Stimulated activated CD8-positive, alpha-beta memory T cell treated with anti-CD3 and anti-CD28 coated beads, Interleukin-7, amount 100 ng/mL, for 4 hours (primary cell): ENCODE data around the gene DNAL1.
"Not testable (repeated sequence)": the region's sequence is repeated elsewhere in the genome, so short reads cannot be mapped to it uniquely, and the experiment has no call there.

Experiments used
- DNase-seq, 2 donors: peaks; one replicate each; pipeline ENCODE4 v3.0.0-alpha.2; 2020; ENCODE audit warnings: low read depth in 2 of 2

The DNAL1 gene

DNA sequence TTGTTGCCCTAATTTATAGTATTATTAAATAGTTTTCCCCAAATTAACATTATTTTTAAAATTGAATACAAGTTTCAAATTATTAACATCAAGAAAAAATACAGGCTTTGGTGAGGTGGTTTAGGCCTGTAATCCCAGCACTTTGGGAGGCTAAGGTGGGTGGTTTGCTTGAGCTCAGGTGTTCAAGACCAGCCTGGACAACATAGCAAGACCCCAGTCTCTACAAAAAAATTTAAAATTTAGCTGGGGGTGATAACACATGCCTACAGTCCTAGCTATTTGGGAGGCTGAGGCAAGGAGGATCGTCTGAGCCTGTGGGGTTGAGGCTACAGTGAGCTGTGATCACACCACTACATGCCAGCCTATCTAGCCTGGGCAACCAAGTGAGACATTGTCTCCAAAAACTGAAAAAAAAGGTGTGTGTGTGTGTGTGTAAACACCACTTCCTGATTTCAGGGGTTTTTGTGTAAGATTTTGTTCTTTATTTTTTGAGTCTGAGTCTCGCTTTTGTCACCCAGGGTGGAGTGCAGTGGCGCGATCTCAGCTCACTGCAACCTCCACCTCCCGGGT lies 3.9 kb upstream of the DNAL1 start:
- DNase-seq, result no peak

DNA sequence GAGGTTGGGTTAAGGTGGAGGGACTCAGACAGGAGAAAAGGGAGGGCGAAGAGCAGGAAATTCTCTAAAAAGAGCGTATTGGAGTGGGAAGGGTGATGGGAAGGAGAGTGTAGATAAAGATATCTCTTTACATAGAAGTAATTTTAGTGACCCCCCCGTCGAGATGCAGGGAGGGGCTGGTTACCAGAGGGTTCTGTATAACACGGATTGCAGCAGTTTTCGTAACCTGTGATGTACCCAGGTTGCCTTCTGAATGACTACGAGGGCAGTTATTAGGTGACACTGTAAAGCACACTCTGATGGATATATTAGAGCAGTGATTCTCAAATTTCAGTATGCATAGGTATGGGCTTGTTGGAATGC lies 443 bp downstream of the DNAL1 start:
- DNase-seq, result no peak

GRCh38 chr14:73651005-73651404 lies 6.2 kb downstream of the DNAL1 start:
- no peak for DNase-seq

- no peak for DNase-seq
Observed at GRCh38 chr14:73655851-73656250, 11.1 kb downstream of the DNAL1 start.

DNA sequence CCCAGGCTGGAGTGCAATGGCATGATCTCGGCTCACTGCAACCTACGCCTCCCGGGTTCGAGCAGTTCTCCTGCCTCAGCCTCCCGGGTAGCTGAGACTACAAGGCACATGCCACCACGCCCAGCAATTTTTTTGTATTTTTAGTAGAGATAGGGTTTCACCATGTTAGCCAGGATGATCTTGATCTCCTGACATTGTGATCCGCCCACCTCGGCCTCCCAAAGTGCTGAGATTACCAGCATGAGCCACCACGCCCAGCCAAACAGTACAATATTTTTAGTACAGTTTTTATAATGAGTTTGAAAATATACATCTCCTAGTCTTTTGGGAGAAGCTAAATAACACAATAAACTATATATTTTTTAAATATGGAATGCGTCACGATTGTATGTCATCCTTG lies 14.4 kb downstream of the DNAL1 start:
- DNase-seq, result not testable (repeated sequence)

DNA sequence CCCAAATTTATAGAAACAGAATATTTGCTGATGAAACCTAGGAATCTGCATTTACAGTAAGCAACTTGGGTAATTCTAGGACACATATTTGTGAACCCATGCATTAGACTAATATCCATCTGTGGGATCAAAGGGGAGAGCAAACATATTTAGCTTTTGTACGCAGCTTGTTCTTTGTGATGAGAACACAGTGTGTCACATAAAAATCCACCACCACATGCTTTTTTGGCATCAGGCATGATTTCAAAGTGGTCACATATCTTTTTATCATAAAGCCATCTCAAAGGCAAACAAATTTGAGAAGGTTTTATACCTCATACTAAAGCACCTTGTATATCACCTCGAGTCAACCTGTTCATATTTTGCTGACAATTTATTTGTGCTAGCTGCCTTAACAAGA lies 15.7 kb downstream of the DNAL1 start:
- DNase-seq, result no peak

- DNase-seq, result no peak
Observed at GRCh38 chr14:73661872-73662271, 17.1 kb downstream of the DNAL1 start.

DNA sequence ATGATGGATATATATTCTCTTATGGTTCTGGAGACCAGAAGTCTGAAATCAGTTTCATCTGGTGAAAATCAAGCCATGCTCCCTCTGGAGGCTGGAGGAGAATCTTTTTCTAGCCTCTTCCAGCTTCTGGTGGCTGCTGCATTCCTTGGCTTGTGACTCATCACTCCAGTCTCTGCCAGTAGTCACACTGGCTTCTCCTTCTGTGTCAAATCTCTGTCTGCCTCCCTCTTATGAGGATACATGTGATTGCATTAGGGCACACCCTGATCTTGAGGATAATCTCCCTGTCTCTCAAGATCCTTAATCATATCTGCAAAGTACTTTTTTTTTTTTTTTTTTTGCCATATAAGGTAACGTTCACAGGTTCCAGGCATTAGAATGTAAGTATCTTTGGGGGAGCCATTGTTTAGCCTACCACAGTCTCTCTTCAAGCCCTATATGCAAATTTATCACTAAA lies 17.7 kb downstream of the DNAL1 start:
- DNase-seq, result no peak

- DNase-seq, result no peak
Observed at GRCh38 chr14:73663548-73664212, 18.9 kb downstream of the DNAL1 start.

DNA sequence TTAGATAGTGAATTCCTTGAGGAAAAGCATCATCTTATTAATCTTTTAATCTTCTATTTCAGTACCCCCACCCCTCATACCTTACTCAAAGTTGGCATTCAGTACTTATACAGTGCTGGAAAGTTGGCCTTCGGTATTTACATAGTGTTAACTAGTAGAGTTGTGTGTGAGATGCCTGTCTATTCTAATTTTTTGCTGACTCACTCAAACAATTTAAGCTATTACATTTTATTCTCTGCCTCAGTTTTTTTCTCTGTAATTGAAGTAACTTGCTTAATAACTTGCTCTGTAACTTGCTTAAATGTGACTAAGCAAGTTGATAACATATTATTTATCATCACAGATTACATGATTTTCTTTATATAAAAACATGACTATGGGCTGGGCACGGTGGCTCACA lies 20.3 kb downstream of the DNAL1 start:
- no peak for DNase-seq

DNA sequence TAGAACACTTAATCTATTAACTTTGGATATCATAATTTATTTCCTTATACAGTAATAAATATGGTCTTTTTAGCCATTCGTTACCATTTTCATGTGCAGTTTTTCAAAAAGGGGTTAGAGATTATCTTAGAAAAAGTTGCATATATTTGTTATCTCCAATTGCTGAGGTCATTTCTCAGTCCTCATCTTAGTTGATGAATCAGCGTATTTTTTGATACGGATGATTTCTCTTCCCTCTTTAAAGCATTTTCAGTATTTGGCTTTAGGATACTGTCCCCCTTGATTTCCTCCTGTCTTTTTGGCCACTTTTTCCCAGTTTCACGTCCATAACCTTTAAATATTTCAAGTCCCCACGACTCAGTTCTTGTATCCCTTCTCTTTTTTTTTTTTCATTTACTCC lies 21.8 kb downstream of the DNAL1 start:
- DNase-seq, result no peak

DNA sequence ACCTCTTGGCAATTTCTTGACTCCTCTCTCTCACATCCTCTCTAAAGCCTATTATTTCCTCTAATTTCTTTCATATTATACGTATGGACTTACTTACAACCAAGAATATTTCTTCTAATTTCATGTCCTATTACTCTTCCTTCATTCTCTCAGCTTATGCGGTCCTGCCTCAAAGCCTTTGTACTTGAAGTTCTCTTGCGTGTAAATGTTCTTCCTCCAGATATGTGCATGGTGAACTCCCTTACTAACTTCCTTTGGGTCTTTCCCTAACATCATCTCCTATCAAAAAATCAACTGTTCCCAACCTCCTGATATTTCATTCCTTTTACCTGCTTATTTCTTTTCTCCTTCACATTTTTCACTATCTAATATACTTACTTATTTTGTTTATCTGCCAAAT lies 23.1 kb downstream of the DNAL1 start:
- no peak for DNase-seq

DNA sequence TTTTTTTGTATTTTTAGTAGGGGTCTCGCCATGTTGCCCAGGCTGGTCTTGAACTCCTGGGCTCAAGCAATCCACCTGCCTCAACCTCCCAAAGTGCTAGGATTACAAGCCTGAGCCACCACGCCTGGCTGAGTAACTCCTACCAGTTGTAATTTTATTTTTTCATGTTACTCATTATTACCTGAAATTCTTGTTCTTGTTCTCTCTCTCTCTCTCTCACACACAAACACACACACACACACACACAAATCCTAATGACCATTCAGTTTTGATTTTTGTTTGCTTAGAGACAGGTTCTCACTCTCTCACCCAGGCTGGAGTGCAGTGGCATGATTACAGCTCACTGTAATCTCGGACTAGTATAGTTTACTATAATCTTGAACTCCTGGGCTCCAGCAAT lies 30.2 kb downstream of the DNAL1 start:
- no peak for DNase-seq

GRCh38 chr14:73678698-73679097 lies 33.9 kb downstream of the DNAL1 start:
- DNase-seq, result no peak

DNA sequence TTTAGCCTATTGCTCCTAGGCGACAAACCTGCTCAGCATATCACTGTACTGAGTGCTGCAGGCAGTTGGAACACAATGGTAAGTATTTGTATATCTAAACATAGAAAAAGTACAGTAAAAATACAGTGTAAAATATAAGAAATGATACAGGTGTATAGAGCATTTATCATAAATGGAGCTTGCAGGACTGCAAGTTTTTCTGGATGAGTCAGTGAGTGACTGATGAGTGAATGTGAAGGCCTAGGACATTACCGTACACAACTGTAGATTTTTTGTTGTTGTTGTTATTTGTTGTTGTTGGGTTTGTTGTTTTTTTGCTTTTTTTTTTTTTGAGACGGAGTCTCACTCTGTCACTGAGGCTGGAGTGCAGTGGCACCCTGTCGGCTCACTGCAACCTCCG lies 36.0 kb downstream of the DNAL1 start:
- no peak for DNase-seq

DNA sequence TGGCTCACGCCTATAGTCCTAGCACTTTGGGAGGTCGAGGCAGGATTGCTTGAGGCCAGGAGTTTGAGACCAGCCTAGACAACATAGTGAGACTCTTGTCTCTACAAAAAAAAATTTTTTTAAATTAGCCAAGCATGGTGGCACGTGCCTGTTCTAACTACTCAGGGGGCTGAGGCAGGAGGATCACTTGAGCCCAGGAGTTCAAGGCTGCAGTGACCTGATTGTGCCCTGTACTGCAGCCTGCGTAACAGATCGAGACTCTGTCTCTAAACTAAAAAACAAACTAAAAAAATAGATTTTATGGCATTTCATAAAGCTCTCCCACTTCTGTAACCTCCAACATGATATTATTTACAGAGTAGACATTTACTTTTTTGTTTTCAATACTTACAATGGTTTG lies 39.8 kb downstream of the DNAL1 start:
- DNase-seq, result no peak

GRCh38 chr14:73685328-73685727 lies 40.5 kb downstream of the DNAL1 start:
- no peak for DNase-seq

DNA sequence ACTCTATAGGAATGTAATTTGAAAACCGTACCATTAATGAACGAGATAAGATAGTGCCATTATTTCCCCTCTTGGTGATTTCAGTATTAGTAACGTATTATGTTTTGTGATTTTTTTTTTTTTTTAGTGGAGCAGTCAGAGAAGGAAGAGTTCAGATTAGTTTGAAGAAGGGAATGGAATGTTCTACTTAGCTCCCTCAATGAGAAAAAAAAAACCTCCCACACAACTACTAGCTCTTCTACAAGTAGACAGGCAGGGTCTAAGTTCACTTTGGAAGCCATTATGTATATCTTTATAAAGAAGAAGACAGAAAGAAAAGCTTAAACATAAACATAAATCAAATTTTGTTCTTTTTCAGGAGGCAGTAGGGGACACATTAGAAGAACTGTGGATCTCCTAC lies 42.1 kb downstream of the DNAL1 start:
- DNase-seq, result no peak

- no peak for DNase-seq
Observed at GRCh38 chr14:73694083-73694482, 49.3 kb downstream of the DNAL1 start.

- DNase-seq, result no peak
Observed at GRCh38 chr14:73695082-73695481, 50.3 kb downstream of the DNAL1 start.

GRCh38 chr14:73695997-73696396 lies 51.2 kb downstream of the DNAL1 start:
- DNase-seq, result no peak

DNA sequence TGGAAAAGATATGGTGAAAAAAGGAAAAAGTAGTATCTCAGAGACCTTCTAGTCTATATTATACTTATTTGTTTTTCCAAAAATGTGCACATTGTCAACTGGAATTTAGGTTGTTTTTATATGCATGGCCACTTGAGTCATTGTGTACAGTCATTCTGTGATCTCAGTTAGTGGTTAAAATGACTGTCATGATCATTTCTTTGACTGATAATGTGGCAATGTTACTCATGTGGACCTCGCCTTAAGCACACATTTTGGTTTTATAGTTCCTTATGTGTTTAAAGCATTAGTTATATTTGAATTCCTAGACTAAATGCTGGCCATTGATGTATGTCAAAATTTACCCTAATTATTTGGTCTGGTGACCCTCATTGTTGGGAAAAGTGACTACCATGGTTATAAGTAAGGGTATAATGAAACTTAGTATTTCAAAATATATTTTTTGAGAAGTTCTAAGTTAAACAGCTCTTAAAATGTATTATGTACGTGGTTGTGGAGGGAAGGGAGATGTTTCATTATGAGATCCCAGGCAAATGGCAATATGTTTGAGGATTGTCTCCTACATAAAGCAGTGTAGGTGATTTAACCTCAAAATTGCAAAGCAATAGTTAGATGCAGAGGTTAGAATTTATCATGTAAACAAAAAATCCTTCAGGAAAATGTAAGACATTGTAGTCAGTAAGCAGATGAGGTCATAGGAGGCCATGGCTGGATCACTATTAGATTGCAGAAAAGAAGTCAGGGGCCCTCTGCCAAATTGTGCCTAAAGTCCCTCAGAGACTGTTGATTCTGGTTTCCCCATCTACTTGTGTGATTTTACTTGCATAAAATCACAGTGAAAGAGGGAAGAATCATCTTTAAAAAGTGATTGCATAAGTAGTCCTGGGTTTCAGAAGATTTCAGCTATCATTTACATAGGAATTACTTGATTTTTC lies 51.9 kb downstream of the DNAL1 start:
- no peak for DNase-seq

GRCh38 chr14:73700325-73700724 lies 55.5 kb downstream of the DNAL1 start:
- DNase-seq, result no peak
